Gastrocnemius medialis (tissue), 4 donors: Measurements from ENCODE around the gene CDK9. TPM values are rescaled to one million over a fixed set of nuclear protein-coding genes. Genes with fewer than 3 reads are reported as not detected.

Experiments used
- ATAC-seq, 2 donors: fragments of 150-250 bp; one replicate each; pipeline ENCODE4 v1.9.1; 2016
- DNase-seq, 2 donors: peaks; one replicate each; pipeline ENCODE4 v3.0.0-alpha.2; 2019
- H3K27ac ChIP-seq, 4 donors: fragments of 200-600 bp; sonication (generic); 1 replicate in 1 of 4; 2 replicates in 3 of 4; pipeline ENCODE4 v1.5.1; 2016 to 2018; ENCODE audit warnings: mild to moderate bottlenecking in 2 of 4, moderate library complexity in 1 of 4
- H3K27me3 ChIP-seq, 3 donors: fragments of 200-600 bp; sonication (generic) in 2 of 3; 1 replicate in 1 of 3; 2 replicates in 2 of 3; pipeline versions ENCODE4 v1.5.1 to v1.6.0; 2016 to 2019; ENCODE audit warnings: mild to moderate bottlenecking in 1 of 3, moderate library complexity in 1 of 3
- H3K36me3 ChIP-seq, 2 donors: fragments of 200-600 bp; sonication (generic) in 1 of 2; one replicate each; pipeline ENCODE4 v1.5.1; 2017 to 2018
- H3K4me1 ChIP-seq, 2 donors: fragments of 200-600 bp; sonication (generic) in 1 of 2; one replicate each; pipeline ENCODE4 v1.5.1; 2016 to 2017; ENCODE audit warnings: mild to moderate bottlenecking in 2 of 2
- H3K4me3 ChIP-seq, 4 donors: fragments of 200-600 bp; sonication (generic) in 3 of 4; 1 replicate in 1 of 4; 2 replicates in 3 of 4; pipeline ENCODE4 v1.5.1; 2016 to 2019; ENCODE audit warnings: mild to moderate bottlenecking in 2 of 4
- H3K9me3 ChIP-seq, 3 donors: fragments of 200-600 bp; sonication (generic) in 2 of 3; 1 replicate in 1 of 3; 2 replicates in 2 of 3; pipeline ENCODE4 v1.5.1; 2016 to 2019
- CTCF ChIP-seq, 5 experiments: fragments of 450-650 bp in 3 of 5; fragments of 200-600 bp in 2 of 5; sonication (generic) in 2 of 5; IDR thresholded peaks in 4 of 5; conservative IDR thresholded peaks in 1 of 5; 1 replicate in 4 of 5; 2 replicates in 1 of 5; pipeline ENCODE4 v1.5.1; 2016 to 2019; ENCODE audit warnings: antibody characterized with exemption in 5 of 5, mild to moderate bottlenecking in 3 of 5, moderate library complexity in 3 of 5
- POLR2A ChIP-seq, 2 donors: fragments of 450-650 bp; IDR thresholded peaks; one replicate each; pipeline ENCODE4 v1.6.1; 2017; ENCODE audit warnings: antibody characterized with exemption in 2 of 2, mild to moderate bottlenecking in 2 of 2, moderate library complexity in 2 of 2
- in situ Hi-C, 4 donors: fragments of 200-750 bp; cut with MboI; loops; one replicate each; pipeline versions ENCODE4 v1.15.0 to v1.8.0; 2017; ENCODE audit warnings: low sequenced_read_pairs in 4 of 4
- intact Hi-C: fragments of 100-400 bp; cut with DNase I; formaldehyde crosslinking; loops from one replicate; pipeline ENCODE4 v1.15.1; 2023; ENCODE audit warnings: low total_unique reads
- total RNA-seq, 4 donors: library from RNA; depleted of rRNA; stranded (reverse); fragments of >200 nt; gene quantifications; one replicate each; pipeline versions ENCODE4 v1.1.0 to v1.2.3, GENCODE V29; 2016

Gene CDK9
- total RNA-seq, 4 donors from 2014 or later, result 50.3 to 71.2 (median 51.2) TPM

GRCh38 chr9:127826253-127826913 lies 40.5 kb downstream of the CDK9 start:
- no peaks in the 10 kb centered on the region for H3K27me3 ChIP-seq
- no peaks in the 10 kb centered on the region for H3K36me3 ChIP-seq
- no peak for ATAC-seq
- peak overlapping the region in 1 of 4 donors; percentile 81 for H3K27ac ChIP-seq
- no peaks in the 10 kb centered on the region for H3K9me3 ChIP-seq
- in situ Hi-C loops (no loop called here), intact Hi-C loops (no loop called here)
- no peak for TF ChIP-seq CTCF (IDR thresholded peaks at IDR 0.05 in 4 of 5, conservative IDR thresholded peaks at IDR 0.05 in 1 of 5)
- no peak for TF ChIP-seq POLR2A (IDR thresholded peaks at IDR 0.05)
- H3K4me1 ChIP-seq, result peaks cover 39 to 40% of the 10 kb centered on the region in 2 donors
- H3K4me3 ChIP-seq, result no peak overlapping the region
- DNase-seq, result no peak

- H3K9me3 ChIP-seq, result no peaks in the 10 kb centered on the region
- ATAC-seq, result peak; percentile 80 to 81
- H3K4me1 ChIP-seq, result peaks cover 26 to 41% of the 10 kb centered on the region in 2 donors
- peak; percentile 78 to 87 for DNase-seq
- intact Hi-C loops, result no loop called here
- peak overlapping the region; percentile 64 to 84 (median 78) for H3K27ac ChIP-seq
- in situ Hi-C loops, result no loop called here
- H3K4me3 ChIP-seq, result peak overlapping the region; percentile 29 to 44 (median 42)
- TF ChIP-seq CTCF (IDR thresholded peaks at IDR 0.05 in 4 of 5, conservative IDR thresholded peaks at IDR 0.05 in 1 of 5) (peak in 2 of 5 experiments; percentile 17 to 25), POLR2A (IDR thresholded peaks at IDR 0.05) (peak; percentile 69 to 84)
- H3K27me3 ChIP-seq, result no peaks in the 10 kb centered on the region
- no peaks in the 10 kb centered on the region for H3K36me3 ChIP-seq
Measured at GRCh38 chr9:127828262-127829031, 42.6 kb downstream of the CDK9 start.

- no peak for ATAC-seq
- in situ Hi-C loops (no loop called here), intact Hi-C loops (no loop called here)
- H3K4me3 ChIP-seq, result no peak overlapping the region
- peaks cover 26 to 47% of the 10 kb centered on the region in 2 donors for H3K4me1 ChIP-seq
- H3K9me3 ChIP-seq, result no peaks in the 10 kb centered on the region
- no peaks in the 10 kb centered on the region for H3K36me3 ChIP-seq
- no peak for DNase-seq
- peak overlapping the region; percentile 64 to 84 (median 78) for H3K27ac ChIP-seq
- no peaks in the 10 kb centered on the region for H3K27me3 ChIP-seq
- TF ChIP-seq CTCF (IDR thresholded peaks at IDR 0.05 in 4 of 5, conservative IDR thresholded peaks at IDR 0.05 in 1 of 5), result no peak
- no peak for TF ChIP-seq POLR2A (IDR thresholded peaks at IDR 0.05)
Measured at GRCh38 chr9:127829205-127829906, 43.5 kb downstream of the CDK9 start.

GRCh38 chr9:127832248-127832647 lies 46.4 kb downstream of the CDK9 start:
- H3K4me1 ChIP-seq, result peaks cover 43 to 56% of the 10 kb centered on the region in 2 donors
- no peak for ATAC-seq
- no peaks in the 10 kb centered on the region for H3K36me3 ChIP-seq
- in situ Hi-C loops (no loop called here), intact Hi-C loops (no loop called here)
- no peak for DNase-seq
- H3K27ac ChIP-seq, result peak overlapping the region; percentile 38 to 55 (median 46)
- H3K27me3 ChIP-seq, result no peaks in the 10 kb centered on the region
- TF ChIP-seq CTCF (IDR thresholded peaks at IDR 0.05 in 4 of 5, conservative IDR thresholded peaks at IDR 0.05 in 1 of 5) (no peak), POLR2A (IDR thresholded peaks at IDR 0.05) (no peak)
- H3K4me3 ChIP-seq, result no peak overlapping the region
- no peaks in the 10 kb centered on the region for H3K9me3 ChIP-seq
